Measurements from ENCODE around the gene ERRFI1.
"Not testable (repeated sequence)": the region's sequence is repeated elsewhere in the genome, so short reads cannot be mapped to it uniquely, and the experiment has no call there.

ERRFI1 gene

DNA sequence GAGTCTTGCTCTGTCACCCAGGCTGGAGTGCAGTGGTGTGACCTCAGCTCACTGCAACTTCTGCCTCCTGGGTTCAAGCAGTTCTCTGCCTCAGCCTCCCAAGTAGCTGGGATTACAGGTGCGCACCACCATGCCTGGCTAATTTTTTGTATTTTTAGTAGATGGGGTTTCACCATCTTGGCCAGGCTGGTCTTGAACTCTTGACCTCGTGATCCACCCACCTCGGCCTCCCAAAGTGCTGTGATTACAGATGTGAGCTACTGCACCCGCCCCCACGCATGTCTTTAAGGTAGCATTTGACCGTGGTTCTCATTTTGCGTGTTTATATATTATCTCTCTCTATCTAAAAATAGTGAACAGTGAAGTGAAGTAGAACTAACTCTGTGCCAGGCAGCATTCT, 62.3 kb downstream of the ERRFI1 start:
- DNase-seq, result not testable (repeated sequence)

DNA sequence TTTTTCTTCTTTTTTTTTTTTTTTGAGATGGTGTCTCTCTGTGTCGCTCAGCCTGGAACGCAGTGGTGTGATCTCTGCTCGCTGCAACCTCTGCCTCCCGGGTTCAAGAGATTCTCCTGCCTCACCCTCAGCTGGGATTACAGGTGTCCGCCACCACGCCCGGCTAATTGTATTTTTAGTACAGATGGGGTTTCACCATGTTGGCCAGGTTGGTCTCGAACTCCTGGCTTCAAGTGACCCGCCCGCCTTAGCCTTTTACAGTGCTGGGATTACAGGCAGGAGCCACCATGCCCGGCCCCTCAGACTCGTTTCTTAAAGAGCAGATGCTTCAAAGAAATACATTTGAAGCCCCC, 62.8 kb downstream of the ERRFI1 start:
- not testable (repeated sequence) for DNase-seq

DNA sequence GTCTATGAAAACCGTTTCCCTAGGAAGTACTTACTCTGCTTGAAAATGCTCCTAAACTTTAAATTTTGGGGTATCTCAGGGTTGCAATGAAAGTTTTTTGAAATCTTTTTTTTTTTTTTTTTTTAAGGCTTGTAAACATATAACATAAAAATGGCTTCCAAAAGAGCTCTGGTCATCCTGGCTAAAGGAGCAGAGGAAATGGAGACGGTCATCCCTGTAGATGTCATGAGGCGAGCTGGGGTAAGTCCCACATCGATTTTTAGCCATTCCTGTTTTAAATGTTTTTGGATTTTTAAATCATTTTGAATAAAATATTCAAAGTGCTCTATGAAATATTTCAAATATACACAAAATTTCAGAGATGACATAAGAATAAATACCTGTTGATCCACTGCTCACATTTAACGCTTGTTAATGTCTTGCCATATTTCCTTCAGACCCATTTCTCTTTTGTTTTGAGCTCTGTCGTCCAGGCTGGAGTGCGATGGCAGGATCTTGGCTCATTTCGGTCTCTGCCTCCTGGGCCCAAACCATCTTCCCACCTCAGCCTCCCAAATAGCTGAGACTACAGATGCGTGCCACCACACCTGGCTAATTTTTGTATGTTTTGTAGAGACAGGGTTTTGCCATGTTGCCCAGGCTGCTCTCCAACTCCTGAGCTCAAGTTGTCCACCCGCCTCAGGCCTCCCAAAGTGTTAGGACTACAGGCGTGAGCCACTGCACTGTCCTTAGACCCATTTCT, 63.3 kb downstream of the ERRFI1 start:
- no peak for DNase-seq

DNA sequence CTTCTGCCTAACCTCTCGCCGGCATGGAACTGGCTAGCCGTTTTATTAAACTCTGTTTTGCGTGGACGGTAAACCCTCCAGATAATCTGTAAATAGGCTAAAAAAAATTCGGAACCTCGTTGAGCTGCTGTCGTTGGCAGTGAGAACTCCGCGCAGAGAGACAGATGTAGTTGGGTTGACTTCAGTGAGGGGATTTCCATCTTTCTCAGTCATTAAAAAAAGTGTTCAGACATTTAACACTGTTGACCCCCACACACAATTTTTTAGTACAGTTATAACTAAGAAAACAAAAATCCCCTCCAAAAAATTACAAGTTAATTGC, 64.1 kb downstream of the ERRFI1 start:
- no peak for DNase-seq

Data from fibroblast of skin of right quadriceps (primary cell).